ENCODE measurements around the gene NFASC. TPM values are rescaled to one million over a fixed set of nuclear protein-coding genes. Genes with fewer than 3 reads are reported as not detected.

Gene NFASC
- polyA plus RNA-seq, 3 donors, result 16.6 to 32.2 (median 24.9) TPM

- DNase-seq, result no peak
Observed at GRCh38 chr1:204853436-204853835, 17.2 kb upstream of the NFASC start.

GRCh38 chr1:204854286-204854685, 16.4 kb upstream of the NFASC start:
- DNase-seq, result no peak

DNA sequence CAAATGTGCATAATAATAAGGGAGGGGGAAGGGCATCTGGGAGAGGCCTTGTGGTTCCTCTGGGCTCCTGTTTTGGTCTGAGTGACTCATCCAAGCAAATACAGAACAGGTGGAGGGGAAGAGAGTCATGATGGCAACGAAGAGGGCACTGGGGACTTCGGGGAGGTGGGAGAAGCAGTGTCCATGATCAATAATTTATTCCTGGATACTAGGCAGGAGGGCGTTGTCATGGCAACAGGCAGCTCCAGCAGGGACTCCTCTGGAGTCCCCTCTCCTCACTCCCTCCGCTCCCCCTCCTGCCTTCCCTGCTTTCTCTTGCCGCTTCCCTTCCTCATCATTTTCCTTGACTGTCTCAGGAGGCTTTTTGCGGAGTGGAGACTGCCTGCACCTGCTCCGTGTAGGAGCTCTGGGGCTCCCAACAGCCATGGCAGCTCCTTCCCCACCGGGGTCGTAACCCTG, 12.3 kb upstream of the NFASC start:
- DNase-seq, result no peak

GRCh38 chr1:204859861-204860267, 10.8 kb upstream of the NFASC start:
- DNase-seq, result no peak

- no peak for DNase-seq
Observed at GRCh38 chr1:204863024-204863423, 7.6 kb upstream of the NFASC start.

DNA sequence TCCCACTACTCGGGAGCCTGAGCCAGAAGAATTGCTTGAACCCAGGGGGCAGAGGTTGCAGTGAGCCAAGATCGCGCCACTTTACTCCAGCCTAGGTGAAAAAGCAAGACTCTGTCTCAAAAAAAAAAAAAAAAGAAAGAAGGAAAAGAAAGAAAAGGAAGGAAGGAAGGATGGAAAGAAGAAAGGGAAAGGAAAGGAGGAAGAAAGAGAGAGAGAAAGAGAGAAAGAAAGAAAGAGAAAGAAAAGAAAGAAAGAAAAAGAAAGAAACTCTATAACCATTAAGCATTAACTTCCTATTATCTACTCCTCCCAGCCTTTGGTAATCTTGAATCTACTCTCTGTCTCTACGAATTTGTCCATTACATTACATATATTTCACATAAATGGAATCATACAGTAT, 6.9 kb upstream of the NFASC start:
- no peak for DNase-seq

GRCh38 chr1:204866051-204866596, 4.5 kb upstream of the NFASC start:
- no peak for DNase-seq

GRCh38 chr1:204867203-204867602, 3.5 kb upstream of the NFASC start:
- no peak for DNase-seq

DNA sequence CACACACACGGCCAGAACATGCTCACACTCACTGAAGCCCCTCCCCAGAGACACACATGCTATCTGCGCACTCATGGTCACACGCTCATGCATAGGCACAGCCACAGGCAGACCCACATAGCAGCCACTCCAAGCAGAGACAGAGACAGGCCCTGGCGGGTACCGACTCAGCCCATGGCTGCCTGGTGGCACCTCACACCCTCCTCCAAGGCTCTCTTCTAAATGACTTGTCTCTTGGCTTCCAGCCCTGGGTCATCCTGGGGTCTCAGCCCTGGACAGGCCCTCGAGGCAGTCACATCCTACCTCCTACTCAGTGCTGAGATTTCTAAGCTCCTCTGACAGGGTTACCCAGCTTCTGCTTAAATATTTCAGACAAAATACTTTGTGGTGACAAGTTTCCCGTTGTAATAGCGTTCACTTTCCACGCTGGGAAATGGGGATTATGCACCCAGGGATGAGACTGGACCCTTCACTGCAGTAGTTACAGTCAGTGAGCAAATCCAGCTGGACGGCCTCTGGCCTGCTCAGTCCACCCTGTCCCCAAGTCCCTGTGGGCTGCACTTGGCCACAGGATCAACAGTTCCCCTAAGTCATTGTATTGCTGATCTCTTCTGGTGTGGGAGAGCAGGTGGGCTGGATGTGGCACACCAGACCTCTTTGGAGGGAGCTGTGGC, 2.9 kb upstream of the NFASC start:
- DNase-seq, result no peak

GRCh38 chr1:204868340-204868700, 2.3 kb upstream of the NFASC start:
- DNase-seq, result no peak

DNA sequence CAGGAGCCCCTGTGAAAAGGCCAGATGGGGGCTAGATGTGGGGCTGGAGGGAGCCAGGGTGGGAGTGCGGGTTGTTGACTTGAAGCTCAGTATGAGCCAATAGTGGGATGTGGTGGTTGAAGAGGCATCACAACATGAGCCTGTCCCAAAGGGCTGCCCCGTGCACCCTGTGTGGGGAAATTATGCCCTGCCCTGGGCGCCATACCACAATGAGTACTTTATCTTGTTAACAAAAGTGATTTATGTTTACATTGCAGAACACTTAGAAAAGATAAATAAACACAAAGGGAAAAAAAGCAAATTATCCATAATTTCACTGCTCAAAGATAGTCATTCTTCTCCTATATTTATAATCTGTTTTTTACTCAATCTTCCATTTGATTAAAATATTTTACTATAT, 1.6 kb upstream of the NFASC start:
- no peak for DNase-seq

GRCh38 chr1:204871405-204872037, 859 bp downstream of the NFASC start:
- no peak for DNase-seq

- no peak for DNase-seq
Observed at GRCh38 chr1:204872262-204872881, 1.7 kb downstream of the NFASC start.

DNA sequence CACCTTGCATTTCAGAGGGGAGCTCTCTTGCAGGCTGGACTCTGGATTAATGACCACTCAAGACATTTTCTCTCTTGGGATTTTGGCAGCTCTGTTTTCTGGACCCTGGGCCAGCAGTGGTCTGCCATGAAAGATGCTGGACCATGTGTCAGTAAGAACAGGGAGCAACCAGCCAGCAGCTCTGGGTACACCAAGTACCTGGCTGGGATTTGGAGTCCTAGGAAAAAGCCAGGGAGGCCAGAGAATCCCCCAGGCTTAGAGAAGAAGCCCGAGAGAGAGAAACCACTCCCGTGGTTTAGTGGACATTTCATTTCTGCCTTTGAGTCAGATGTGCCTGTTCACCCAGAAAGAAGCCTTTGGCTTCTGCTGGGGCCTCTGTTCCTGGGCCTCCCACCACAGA, 2.5 kb downstream of the NFASC start:
- no peak for DNase-seq

DNA sequence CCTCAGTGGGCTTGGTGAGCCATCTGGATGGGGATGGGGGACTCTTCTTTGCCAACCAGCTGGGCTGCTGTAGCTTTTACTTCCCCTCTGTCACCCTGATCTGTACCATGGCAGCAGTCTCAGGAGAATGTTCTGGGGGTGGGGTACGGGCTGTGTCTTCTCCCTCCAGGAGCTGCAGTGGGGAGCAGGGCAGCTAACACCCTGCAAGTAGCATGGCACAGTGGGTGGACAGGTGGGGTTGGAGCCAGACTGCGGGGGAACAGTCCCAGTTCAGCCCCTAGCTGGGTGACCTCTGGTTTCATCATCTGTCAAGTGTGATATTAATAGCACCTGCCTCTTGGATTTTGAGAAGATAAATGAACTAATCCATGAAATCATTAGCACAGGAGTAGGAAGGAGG, 3.1 kb downstream of the NFASC start:
- DNase-seq, result no peak

DNA sequence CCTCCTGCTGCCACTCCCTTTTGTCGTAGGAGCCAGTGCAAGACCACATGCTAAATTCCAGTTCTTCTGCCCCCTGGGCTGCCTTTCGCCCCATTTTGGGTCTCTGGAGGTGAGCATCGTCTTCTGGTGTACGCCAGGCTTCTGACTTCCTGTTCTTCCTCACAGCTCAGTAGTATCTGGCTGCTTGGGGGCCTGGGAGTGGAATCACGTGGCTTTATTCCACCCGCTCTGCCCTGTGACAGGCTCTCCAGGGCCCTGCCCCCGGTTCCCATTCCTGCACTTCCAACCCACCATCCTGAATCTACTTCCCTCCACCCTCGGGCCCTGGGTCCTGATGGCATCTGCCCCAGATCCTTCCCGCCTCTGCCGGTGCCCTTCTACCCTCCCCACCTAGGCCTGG, 3.6 kb downstream of the NFASC start:
- no peak for DNase-seq

DNA sequence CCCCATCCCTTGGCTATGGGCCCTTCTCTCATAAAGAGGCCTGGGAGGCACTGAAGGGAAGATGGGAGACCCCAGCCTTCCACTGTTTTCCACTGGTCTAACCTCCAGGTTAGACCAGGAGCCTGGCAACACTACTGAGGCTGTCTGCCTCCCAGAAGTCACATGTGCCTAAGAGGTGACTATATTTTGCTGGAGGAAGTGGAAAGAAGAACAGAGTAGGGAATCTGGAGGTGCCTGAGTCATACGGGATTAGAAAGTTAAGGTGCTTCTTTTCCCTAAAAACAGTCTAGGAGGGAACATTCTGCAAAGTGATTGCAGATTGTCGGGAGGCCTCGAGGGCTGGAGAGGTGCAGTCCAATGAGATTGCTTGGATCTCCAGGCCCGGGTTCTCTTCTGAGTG, 4.6 kb downstream of the NFASC start:
- DNase-seq, result no peak

- no peak for DNase-seq
Observed at GRCh38 chr1:204878621-204879234, 8.1 kb downstream of the NFASC start.

- DNase-seq, result peak; percentile 52
Observed at GRCh38 chr1:204879351-204879750, 8.7 kb downstream of the NFASC start.

DNA sequence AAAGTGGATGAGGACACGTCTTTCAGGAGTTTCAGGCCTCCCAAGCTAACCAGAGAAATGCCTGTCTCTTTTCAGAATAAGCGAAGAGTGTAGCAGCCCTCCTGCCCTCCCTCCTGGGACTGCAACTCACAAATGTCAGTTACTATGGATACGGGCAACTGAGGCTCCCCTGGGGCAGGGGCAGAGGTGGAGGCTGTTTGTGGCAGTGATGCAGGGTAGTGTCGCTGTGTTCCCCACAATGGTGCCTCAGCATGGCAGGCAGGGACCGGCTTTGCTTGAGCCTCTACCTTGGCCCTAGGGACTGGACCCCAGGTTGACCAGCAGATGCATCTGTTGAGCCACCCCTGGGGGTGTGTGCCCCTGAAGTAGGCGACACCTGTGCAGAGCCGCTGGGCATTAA, 10.2 kb downstream of the NFASC start:
- no peak for DNase-seq

GRCh38 chr1:204882479-204882878, 11.8 kb downstream of the NFASC start:
- no peak for DNase-seq

DNA sequence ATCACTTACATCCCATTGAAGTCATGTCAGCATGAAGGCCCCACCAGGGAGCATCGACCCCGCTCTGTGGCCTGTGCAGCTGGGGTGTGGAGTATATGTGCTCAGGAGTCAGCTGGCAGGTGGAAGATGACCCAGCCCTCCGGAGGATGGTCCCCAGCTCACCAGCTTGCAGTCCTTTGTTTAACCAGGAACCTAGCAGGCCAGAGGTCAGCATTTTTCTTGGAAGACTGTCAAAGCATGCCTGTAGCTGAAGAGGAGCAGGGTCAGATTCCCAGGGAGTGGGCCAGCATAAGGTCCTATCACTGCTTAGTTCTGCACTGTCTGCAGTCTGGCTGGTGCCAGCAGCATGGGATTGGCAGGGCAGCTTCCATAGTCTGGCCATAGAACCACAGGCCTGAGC, 12.7 kb downstream of the NFASC start:
- DNase-seq, result no peak

GRCh38 chr1:204885288-204885711, 14.6 kb downstream of the NFASC start:
- DNase-seq, result no peak
